GM23338 (cell line): Measurements from ENCODE around the gene GPR39. TPM values are rescaled to one million over a fixed set of nuclear protein-coding genes. Genes with fewer than 3 reads are reported as not detected.

Experiments
- ATAC-seq: fragments of 200-7000 bp; cut with Tn5 transposase; 3 replicates; pipeline ENCODE4 v1.9.1; 2020
- DNase-seq: peaks from one replicate; pipeline ENCODE4 v3.0.0-alpha.2; 2015; ENCODE audit warnings: low spot score
- H2AFZ ChIP-seq: fragments of 200-600 bp; sonication (generic); 2 replicates; pipeline ENCODE4 v1.8.0; 2016; ENCODE audit warnings: antibody characterized with exemption, mild to moderate bottlenecking, moderate library complexity
- H3F3A ChIP-seq: fragments of 200-600 bp; sonication (generic); replicated peaks from 2 replicates; pipeline ENCODE4 v1.8.0; 2017; ENCODE audit warnings: antibody characterized with exemption, mixed run types, low read depth
- H3K27ac ChIP-seq: fragments of 200-600 bp; sonication (generic); 2 replicates; pipeline ENCODE4 v1.6.1; 2016; ENCODE audit warnings: low read depth
- H3K27me3 ChIP-seq: fragments of 200-600 bp; sonication (generic); 2 replicates; pipeline ENCODE4 v1.8.0; 2016; ENCODE audit warnings: mild to moderate bottlenecking, mixed run types, moderate library complexity; ENCODE audit not compliant: insufficient read depth
- H3K36me3 ChIP-seq: fragments of 200-600 bp; sonication (generic); 2 replicates; pipeline ENCODE4 v1.8.0; 2016; ENCODE audit warnings: mild to moderate bottlenecking; ENCODE audit not compliant: insufficient read depth
- H3K4me1 ChIP-seq: fragments of 200-600 bp; sonication (generic); 2 replicates; pipeline ENCODE4 v1.8.0; 2016; ENCODE audit warnings: mild to moderate bottlenecking, moderate library complexity; ENCODE audit not compliant: insufficient read depth
- H3K4me2 ChIP-seq: fragments of 200-600 bp; sonication (generic); 2 replicates; pipeline ENCODE4 v1.7.1; 2017; ENCODE audit warnings: mixed run types
- H3K4me3 ChIP-seq: fragments of 200-600 bp; sonication (generic); 2 replicates; pipeline ENCODE4 v1.6.1; 2016; ENCODE audit warnings: mixed run types
- H3K79me2 ChIP-seq: fragments of 200-600 bp; sonication (generic); replicated peaks from 2 replicates; pipeline ENCODE4 v1.8.0; 2017; ENCODE audit warnings: mild to moderate bottlenecking; ENCODE audit not compliant: insufficient read depth
- H3K9me2 ChIP-seq: fragments of 200-600 bp; sonication (generic); 2 replicates; pipeline ENCODE4 v1.8.0; 2017; ENCODE audit not compliant: insufficient read depth
- H4K20me1 ChIP-seq: fragments of 200-600 bp; sonication (generic); replicated peaks from 2 replicates; pipeline ENCODE4 v1.8.0; 2017; ENCODE audit warnings: mild to moderate bottlenecking; ENCODE audit not compliant: insufficient read depth
- H3K27ac Mint-ChIP-seq: 2 replicates; pipeline ENCODE4 v1.8.0; 2020; ENCODE audit warnings: inconsistent platforms, mild to moderate bottlenecking, moderate library complexity, mixed read lengths
- H3K27me3 Mint-ChIP-seq: 3 replicates; pipeline ENCODE4 v1.8.0; 2022; ENCODE audit warnings: low read depth, mild to moderate bottlenecking, moderate library complexity, mixed read lengths, inconsistent platforms; ENCODE audit not compliant: insufficient read depth, poor library complexity
- H3K36me3 Mint-ChIP-seq: 3 replicates; pipeline ENCODE4 v1.8.0; 2021; ENCODE audit warnings: low read depth, mild to moderate bottlenecking, inconsistent platforms, moderate library complexity, mixed read lengths
- H3K4me1 Mint-ChIP-seq: 3 replicates; pipeline ENCODE4 v1.8.0; 2020; ENCODE audit warnings: mild to moderate bottlenecking, inconsistent platforms, mixed read lengths
- H3K4me3 Mint-ChIP-seq: 3 replicates; pipeline ENCODE4 v1.8.0; 2021; ENCODE audit warnings: moderate library complexity, mild to moderate bottlenecking, inconsistent platforms, mixed read lengths
- H3K9me3 Mint-ChIP-seq: 3 replicates; pipeline ENCODE4 v1.8.0; 2020; ENCODE audit warnings: moderate library complexity, mild to moderate bottlenecking, inconsistent platforms, mixed read lengths
- EZH2 ChIP-seq: fragments of 200-600 bp; sonication (generic); IDR thresholded peaks from one replicate; pipeline ENCODE4 v1.8.0; 2017; ENCODE audit warnings: antibody characterized with exemption, mild to moderate bottlenecking, low read depth; ENCODE audit not compliant: unreplicated experiment
- EZH2phosphoT487 ChIP-seq: fragments of 200-600 bp; sonication (generic); IDR thresholded peaks from one replicate; pipeline ENCODE4 v1.8.1; 2018; ENCODE audit warnings: antibody characterized with exemption; ENCODE audit not compliant: unreplicated experiment
- POLR2AphosphoS5 ChIP-seq: IDR thresholded peaks from 2 replicates; pipeline ENCODE4 v1.6.1; 2016; ENCODE audit warnings: antibody characterized with exemption, low read depth
- polyA plus RNA-seq: library from polyadenylated mRNA; unstranded; fragments of >200 nt; fragmentation: Nextera tagmentation; extraction: Ambion mirVana; gene quantifications from 2 replicates; pipeline ENCODE4 v1.2.1, GENCODE V29; 2016
- total RNA-seq: library from RNA; depleted of rRNA; stranded (reverse); fragments of >200 nt; shearing (Covaris generic); gene quantifications from 2 replicates; pipeline ENCODE4 v1.2.3, GENCODE V29; 2014
- TF ChIP-seq, protein P1 (sequence below): fragments of 250-450 bp; sonication (Bioruptor Pico); IDR thresholded peaks from 2 replicates; pipeline ENCODE4 v1.5.0; 2020; ENCODE audit warnings: mild to moderate bottlenecking, moderate library complexity
- TF ChIP-seq, protein P2 (sequence below): IDR thresholded peaks from one replicate; pipeline ENCODE4 v1.6.1; 2018; ENCODE audit warnings: antibody characterized with exemption; ENCODE audit not compliant: unreplicated experiment
- TF ChIP-seq, protein P3 (sequence below), 2 experiments: fragments of 200-600 bp in 1 of 2; sonication (generic) in 1 of 2; conservative IDR thresholded peaks; 2 replicates each; pipeline versions ENCODE4 v1.5.1 to v1.6.1; 2016 to 2017; ENCODE audit warnings: antibody characterized with exemption in 2 of 2, low read depth in 2 of 2, mild to moderate bottlenecking in 2 of 2, moderate library complexity in 1 of 2

Gene GPR39
- total and polyA plus RNA-seq, 2 experiments from 2014 or later, result 0.55 to 1.9 TPM

DNA sequence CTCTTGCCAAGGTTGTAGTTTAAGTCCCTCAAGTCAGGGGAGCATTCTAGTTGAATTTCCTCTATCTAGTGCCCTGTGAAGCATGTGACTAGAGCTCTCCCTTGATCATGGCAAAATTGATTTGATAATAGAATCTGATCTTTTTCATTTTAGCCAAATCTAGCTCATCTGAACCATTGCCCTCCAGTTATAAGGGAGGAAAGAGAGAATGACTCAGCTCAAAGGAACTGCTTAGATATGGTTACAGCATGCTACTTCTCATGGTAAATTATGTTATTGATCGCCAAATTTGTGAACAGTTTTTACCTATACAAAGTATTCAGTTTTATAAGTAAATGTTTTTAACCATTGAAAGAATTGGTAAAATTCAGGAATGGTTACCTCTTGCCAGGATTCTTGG is 100.8 kb downstream of the GPR39 start (continued):
- TF ChIP-seq, protein P1, sequence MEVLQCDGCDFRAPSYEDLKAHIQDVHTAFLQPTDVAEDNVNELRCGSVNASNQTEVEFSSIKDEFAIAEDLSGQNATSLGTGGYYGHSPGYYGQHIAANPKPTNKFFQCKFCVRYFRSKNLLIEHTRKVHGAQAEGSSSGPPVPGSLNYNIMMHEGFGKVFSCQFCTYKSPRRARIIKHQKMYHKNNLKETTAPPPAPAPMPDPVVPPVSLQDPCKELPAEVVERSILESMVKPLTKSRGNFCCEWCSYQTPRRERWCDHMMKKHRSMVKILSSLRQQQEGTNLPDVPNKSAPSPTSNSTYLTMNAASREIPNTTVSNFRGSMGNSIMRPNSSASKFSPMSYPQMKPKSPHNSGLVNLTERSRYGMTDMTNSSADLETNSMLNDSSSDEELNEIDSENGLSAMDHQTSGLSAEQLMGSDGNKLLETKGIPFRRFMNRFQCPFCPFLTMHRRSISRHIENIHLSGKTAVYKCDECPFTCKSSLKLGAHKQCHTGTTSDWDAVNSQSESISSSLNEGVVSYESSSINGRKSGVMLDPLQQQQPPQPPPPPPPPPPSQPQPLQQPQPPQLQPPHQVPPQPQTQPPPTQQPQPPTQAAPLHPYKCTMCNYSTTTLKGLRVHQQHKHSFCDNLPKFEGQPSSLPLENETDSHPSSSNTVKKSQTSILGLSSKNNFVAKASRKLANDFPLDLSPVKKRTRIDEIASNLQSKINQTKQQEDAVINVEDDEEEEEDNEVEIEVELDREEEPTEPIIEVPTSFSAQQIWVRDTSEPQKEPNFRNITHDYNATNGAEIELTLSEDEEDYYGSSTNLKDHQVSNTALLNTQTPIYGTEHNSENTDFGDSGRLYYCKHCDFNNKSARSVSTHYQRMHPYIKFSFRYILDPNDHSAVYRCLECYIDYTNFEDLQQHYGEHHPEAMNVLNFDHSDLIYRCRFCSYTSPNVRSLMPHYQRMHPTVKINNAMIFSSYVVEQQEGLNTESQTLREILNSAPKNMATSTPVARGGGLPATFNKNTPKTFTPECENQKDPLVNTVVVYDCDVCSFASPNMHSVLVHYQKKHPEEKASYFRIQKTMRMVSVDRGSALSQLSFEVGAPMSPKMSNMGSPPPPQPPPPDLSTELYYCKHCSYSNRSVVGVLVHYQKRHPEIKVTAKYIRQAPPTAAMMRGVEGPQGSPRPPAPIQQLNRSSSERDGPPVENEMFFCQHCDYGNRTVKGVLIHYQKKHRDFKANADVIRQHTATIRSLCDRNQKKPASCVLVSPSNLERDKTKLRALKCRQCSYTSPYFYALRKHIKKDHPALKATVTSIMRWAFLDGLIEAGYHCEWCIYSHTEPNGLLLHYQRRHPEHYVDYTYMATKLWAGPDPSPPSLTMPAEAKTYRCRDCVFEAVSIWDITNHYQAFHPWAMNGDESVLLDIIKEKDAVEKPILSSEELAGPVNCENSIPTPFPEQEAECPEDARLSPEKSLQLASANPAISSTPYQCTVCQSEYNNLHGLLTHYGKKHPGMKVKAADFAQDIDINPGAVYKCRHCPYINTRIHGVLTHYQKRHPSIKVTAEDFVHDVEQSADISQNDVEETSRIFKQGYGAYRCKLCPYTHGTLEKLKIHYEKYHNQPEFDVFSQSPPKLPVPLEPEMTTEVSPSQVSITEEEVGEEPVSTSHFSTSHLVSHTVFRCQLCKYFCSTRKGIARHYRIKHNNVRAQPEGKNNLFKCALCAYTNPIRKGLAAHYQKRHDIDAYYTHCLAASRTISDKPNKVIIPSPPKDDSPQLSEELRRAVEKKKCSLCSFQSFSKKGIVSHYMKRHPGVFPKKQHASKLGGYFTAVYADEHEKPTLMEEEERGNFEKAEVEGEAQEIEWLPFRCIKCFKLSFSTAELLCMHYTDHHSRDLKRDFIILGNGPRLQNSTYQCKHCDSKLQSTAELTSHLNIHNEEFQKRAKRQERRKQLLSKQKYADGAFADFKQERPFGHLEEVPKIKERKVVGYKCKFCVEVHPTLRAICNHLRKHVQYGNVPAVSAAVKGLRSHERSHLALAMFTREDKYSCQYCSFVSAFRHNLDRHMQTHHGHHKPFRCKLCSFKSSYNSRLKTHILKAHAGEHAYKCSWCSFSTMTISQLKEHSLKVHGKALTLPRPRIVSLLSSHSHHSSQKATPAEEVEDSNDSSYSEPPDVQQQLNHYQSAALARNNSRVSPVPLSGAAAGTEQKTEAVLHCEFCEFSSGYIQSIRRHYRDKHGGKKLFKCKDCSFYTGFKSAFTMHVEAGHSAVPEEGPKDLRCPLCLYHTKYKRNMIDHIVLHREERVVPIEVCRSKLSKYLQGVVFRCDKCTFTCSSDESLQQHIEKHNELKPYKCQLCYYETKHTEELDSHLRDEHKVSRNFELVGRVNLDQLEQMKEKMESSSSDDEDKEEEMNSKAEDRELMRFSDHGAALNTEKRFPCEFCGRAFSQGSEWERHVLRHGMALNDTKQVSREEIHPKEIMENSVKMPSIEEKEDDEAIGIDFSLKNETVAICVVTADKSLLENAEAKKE (CRISPR knock-in tag), result no peak
- TF ChIP-seq EZH2 (no peak), POLR2AphosphoS5 (no peak)

DNA sequence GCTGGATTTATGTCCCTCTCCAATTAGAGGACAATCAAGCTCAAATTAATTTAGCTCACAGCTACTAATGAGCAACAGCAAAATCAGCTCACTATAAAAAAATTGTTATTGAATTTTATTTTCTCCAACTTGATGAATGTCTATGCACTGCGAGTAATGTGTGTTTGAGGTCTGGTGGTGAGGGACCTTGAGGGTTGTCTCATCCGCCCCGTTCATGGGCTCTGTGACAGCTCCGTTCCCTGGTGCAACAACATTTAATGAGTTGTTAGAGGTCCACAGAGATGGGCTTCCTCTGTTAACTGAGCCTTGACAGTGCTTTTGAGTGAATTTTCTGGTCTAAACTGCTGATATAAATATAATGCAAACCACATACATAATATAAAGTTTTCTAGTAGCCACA is 101.7 kb downstream of the GPR39 start:
- Histone ChIP-seq H3K27me3 (no peaks in the 10 kb centered on the region), H3K79me2 (no peaks in the 10 kb centered on the region), H4K20me1 (no peaks in the 10 kb centered on the region), H3K4me1 (peaks cover 6% of the 10 kb centered on the region; the same call in 1 of the 2 replicates), H3K9me2 (no peaks in the 10 kb centered on the region; the same call in 1 of the 2 replicates), H3K4me2 (no peak overlapping the region), H2AFZ (no peak overlapping the region), H3K27ac (no peak overlapping the region), H3F3A (no peaks in the 10 kb centered on the region), H3K4me3 (no peak overlapping the region), H3K36me3 (no peaks in the 10 kb centered on the region)
- Mint-ChIP-seq H3K9me3 (no peaks in the 10 kb centered on the region), H3K27ac (no peak overlapping the region), H3K27me3 (no peaks in the 10 kb centered on the region), H3K4me1 (peaks cover 11% of the 10 kb centered on the region; the same call in 2 of the 3 replicates), H3K36me3 (no peaks in the 10 kb centered on the region), H3K4me3 (no peak overlapping the region)
- DNase-seq (no peak), ATAC-seq (no peak)
- TF ChIP-seq, protein P2, sequence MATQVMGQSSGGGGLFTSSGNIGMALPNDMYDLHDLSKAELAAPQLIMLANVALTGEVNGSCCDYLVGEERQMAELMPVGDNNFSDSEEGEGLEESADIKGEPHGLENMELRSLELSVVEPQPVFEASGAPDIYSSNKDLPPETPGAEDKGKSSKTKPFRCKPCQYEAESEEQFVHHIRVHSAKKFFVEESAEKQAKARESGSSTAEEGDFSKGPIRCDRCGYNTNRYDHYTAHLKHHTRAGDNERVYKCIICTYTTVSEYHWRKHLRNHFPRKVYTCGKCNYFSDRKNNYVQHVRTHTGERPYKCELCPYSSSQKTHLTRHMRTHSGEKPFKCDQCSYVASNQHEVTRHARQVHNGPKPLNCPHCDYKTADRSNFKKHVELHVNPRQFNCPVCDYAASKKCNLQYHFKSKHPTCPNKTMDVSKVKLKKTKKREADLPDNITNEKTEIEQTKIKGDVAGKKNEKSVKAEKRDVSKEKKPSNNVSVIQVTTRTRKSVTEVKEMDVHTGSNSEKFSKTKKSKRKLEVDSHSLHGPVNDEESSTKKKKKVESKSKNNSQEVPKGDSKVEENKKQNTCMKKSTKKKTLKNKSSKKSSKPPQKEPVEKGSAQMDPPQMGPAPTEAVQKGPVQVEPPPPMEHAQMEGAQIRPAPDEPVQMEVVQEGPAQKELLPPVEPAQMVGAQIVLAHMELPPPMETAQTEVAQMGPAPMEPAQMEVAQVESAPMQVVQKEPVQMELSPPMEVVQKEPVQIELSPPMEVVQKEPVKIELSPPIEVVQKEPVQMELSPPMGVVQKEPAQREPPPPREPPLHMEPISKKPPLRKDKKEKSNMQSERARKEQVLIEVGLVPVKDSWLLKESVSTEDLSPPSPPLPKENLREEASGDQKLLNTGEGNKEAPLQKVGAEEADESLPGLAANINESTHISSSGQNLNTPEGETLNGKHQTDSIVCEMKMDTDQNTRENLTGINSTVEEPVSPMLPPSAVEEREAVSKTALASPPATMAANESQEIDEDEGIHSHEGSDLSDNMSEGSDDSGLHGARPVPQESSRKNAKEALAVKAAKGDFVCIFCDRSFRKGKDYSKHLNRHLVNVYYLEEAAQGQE, result no peak
- TF ChIP-seq EZH2, result no peak
- TF ChIP-seq, protein P3, sequence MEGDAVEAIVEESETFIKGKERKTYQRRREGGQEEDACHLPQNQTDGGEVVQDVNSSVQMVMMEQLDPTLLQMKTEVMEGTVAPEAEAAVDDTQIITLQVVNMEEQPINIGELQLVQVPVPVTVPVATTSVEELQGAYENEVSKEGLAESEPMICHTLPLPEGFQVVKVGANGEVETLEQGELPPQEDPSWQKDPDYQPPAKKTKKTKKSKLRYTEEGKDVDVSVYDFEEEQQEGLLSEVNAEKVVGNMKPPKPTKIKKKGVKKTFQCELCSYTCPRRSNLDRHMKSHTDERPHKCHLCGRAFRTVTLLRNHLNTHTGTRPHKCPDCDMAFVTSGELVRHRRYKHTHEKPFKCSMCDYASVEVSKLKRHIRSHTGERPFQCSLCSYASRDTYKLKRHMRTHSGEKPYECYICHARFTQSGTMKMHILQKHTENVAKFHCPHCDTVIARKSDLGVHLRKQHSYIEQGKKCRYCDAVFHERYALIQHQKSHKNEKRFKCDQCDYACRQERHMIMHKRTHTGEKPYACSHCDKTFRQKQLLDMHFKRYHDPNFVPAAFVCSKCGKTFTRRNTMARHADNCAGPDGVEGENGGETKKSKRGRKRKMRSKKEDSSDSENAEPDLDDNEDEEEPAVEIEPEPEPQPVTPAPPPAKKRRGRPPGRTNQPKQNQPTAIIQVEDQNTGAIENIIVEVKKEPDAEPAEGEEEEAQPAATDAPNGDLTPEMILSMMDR (conservative IDR thresholded peaks at IDR 0.05; ENCODE audit: low read depth in 2 of 2), result no peak
- no peak for TF ChIP-seq EZH2phosphoT487
